ENCODE measurements around the gene ANKRD13C. TPM values are rescaled to one million over a fixed set of nuclear protein-coding genes. Genes with fewer than 3 reads are reported as not detected.

The ANKRD13C gene
- total RNA-seq, 6 experiments from 2014 or later: 6.4 to 8.9 (median 7.3) TPM

DNA sequence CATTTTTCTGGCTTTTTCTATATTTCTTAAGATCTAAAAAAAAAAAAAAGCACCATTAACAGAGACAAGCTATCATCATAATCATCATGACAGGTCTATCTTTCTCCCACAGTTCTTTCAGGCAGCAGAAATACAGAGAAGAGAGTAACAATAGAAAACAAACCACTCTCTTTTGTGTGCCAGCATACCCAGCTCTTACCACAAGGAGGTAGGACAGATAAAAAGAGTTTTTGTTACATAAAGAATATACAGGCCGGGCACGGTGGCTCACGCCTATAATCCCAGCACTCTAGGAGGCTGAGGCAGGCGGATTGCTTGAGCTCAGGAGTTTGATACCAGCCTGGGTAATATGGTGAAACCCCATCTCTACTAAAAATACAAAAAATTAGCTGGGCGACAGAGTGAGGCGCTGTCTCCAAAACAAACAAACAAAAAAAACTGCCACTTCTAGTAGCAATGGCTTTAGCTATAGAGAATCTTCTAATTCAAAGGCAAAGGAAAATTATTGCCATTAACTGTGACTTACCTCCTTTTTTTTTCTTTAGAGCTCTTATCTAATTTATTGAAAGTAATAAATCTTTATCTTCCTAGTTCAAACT lies 39.7 kb downstream of the ANKRD13C start:
- 57% methylated on average over 6 of the region's 6 CpGs for WGBS (ENCODE audit: insufficient coverage, low coverage, low lambda C conversion rate, missing lambda C conversion rate)
- ATAC-seq: peak in 3 of 4 donors; percentile 35 to 45 (median 44)

DNA sequence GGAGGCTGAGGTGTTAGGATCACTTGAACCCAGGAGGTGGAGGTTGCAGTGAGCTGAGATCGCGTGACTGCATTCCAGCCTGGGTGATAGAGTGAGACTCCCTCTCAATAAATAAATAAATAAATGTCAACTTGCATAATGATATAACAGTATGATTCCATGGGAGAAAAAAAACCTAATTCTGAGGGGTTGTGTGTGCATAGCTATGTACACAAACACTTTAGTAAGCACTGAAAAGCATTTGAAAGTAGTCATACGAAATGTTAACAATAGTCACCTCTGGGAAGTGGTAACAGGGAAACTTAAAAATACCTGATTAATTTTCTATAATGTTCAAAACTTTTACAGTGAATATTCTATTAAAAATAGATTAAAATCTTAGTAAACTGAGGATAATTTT lies 43.2 kb downstream of the ANKRD13C start:
- Histone ChIP-seq H3K4me1 (peaks cover 0 to 13% (median 0%) of the 10 kb centered on the region in 4 donors), H3K4me3 (no peak overlapping the region), H3K36me3 (peaks cover 0 to 2% (median 0%) of the 10 kb centered on the region in 4 donors), H3K27ac (no peak overlapping the region), H3K9me3 (no peaks in the 10 kb centered on the region), H3K27me3 (no peaks in the 10 kb centered on the region)
- TF ChIP-seq, protein P1, sequence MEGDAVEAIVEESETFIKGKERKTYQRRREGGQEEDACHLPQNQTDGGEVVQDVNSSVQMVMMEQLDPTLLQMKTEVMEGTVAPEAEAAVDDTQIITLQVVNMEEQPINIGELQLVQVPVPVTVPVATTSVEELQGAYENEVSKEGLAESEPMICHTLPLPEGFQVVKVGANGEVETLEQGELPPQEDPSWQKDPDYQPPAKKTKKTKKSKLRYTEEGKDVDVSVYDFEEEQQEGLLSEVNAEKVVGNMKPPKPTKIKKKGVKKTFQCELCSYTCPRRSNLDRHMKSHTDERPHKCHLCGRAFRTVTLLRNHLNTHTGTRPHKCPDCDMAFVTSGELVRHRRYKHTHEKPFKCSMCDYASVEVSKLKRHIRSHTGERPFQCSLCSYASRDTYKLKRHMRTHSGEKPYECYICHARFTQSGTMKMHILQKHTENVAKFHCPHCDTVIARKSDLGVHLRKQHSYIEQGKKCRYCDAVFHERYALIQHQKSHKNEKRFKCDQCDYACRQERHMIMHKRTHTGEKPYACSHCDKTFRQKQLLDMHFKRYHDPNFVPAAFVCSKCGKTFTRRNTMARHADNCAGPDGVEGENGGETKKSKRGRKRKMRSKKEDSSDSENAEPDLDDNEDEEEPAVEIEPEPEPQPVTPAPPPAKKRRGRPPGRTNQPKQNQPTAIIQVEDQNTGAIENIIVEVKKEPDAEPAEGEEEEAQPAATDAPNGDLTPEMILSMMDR (IDR thresholded peaks at IDR 0.05): no peak
- no peak for TF ChIP-seq POLR2A (IDR thresholded peaks at IDR 0.05)
- no peak for DNase-seq
- intact Hi-C loops (cut with DNase I): no loop called here
- peak in 1 of 4 donors; percentile 22 for ATAC-seq
- WGBS (ENCODE audit: insufficient coverage, low coverage, low lambda C conversion rate, missing lambda C conversion rate): 100% methylated on average over 3 of the region's 3 CpGs

More for the DNA sequence above, 39.7 kb downstream of the ANKRD13C start:
- no peak overlapping the region for H3K4me3 ChIP-seq
- H3K9me3 ChIP-seq: no peaks in the 10 kb centered on the region
- intact Hi-C loops (cut with DNase I): no loop called here
- H3K4me1 ChIP-seq: peaks cover 0 to 25% (median 0%) of the 10 kb centered on the region in 4 donors
- H3K27ac ChIP-seq: peak overlapping the region in 1 of 3 donors; percentile 30
- no peak for DNase-seq
- no peaks in the 10 kb centered on the region for H3K27me3 ChIP-seq
- TF ChIP-seq, protein P1 (IDR thresholded peaks at IDR 0.05): no peak
- no peak for TF ChIP-seq POLR2A (IDR thresholded peaks at IDR 0.05)
- no peaks in the 10 kb centered on the region for H3K36me3 ChIP-seq

DNA sequence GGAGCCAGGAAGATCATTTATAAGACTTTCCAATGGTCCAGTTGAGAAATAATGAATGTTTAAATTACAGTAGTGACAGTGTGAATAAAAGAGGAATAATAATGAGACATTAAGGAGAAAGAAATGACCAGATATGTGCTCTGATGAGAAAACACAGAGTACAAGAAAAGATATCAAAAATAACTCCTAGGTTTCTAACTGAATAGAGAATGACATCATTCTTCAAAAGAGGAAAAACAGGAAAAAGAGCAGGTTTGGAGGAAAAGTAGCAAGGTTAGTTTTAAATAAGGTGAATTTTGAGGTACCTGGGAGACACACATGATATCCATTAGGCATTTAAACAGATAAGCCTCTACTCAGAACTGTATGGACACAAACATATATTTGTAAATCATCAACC lies 55.0 kb downstream of the ANKRD13C start:
- no peak for ATAC-seq
- no peaks in the 10 kb centered on the region for H3K4me1 ChIP-seq
- DNase-seq: no peak
- H3K36me3 ChIP-seq: peaks cover 0 to 33% (median 3%) of the 10 kb centered on the region in 4 donors
- no peak overlapping the region for H3K27ac ChIP-seq
- H3K27me3 ChIP-seq: no peaks in the 10 kb centered on the region
- TF ChIP-seq, protein P1 (IDR thresholded peaks at IDR 0.05): no peak
- no peak for TF ChIP-seq POLR2A (IDR thresholded peaks at IDR 0.05)
- no peak overlapping the region for H3K4me3 ChIP-seq
- intact Hi-C loops (cut with DNase I): no loop called here
- no peaks in the 10 kb centered on the region for H3K9me3 ChIP-seq

DNA sequence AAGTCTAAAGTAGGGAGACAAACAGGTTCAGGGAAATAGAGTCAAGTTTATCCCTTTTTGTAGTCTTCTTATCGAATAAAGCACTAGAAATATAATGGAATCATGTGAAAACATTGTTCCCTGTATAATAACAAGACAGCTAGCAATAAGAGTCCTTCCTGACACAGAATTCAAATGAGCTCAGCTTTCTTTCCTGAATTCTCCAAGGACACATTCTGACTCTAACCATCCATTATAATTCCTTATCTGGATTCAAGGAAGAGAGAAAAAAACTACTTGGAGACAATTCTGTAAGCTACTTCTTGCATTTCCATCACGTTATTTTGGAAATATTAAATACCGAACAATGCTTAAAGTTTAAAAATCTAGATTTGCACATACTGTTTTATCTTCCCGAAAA lies 58.8 kb downstream of the ANKRD13C start:
- no peak overlapping the region for H3K27ac ChIP-seq
- no peaks in the 10 kb centered on the region for H3K9me3 ChIP-seq
- 44% methylated on average over 4 of the region's 4 CpGs for WGBS (ENCODE audit: insufficient coverage, low coverage, low lambda C conversion rate, missing lambda C conversion rate)
- no peak for DNase-seq
- ATAC-seq: peak in 1 of 4 donors; percentile 26
- TF ChIP-seq POLR2A (IDR thresholded peaks at IDR 0.05): no peak
- TF ChIP-seq, protein P1 (IDR thresholded peaks at IDR 0.05): no peak
- intact Hi-C loops (cut with DNase I): no loop called here
- no peaks in the 10 kb centered on the region for H3K27me3 ChIP-seq
- peaks cover 0 to 14% (median 5%) of the 10 kb centered on the region in 4 donors for H3K4me1 ChIP-seq
- H3K36me3 ChIP-seq: peaks cover 0 to 33% (median 1%) of the 10 kb centered on the region in 4 donors
- H3K4me3 ChIP-seq: no peak overlapping the region

All from right lobe of liver (tissue), 6 donors.